ENCODE data around the gene ATF4.
"Not testable (repeated sequence)": the region's sequence is repeated elsewhere in the genome, so short reads cannot be mapped to it uniquely, and the experiment has no call there.

Gene ATF4

DNA sequence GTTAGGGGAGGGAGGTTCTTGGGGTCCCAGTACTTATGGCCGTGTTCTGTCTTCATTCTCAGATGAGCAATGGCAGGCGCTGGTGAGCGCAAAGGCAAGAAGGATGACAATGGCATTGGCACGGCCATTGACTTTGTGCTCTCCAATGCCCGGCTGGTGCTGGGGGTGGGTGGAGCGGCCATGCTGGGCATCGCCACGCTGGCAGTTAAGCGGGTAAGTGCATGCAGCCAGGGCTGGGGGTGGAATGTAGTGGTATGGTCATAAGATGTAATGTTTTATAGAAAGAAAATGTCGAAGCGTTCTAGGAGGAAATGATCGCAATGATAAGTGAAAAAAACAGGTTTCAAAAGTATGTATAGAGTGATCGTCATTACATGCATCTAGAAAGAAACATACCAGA is 9.1 kb upstream of the ATF4 start:
- DNase-seq (ENCODE audit: low read depth in 2 of 2), result no peak

DNA sequence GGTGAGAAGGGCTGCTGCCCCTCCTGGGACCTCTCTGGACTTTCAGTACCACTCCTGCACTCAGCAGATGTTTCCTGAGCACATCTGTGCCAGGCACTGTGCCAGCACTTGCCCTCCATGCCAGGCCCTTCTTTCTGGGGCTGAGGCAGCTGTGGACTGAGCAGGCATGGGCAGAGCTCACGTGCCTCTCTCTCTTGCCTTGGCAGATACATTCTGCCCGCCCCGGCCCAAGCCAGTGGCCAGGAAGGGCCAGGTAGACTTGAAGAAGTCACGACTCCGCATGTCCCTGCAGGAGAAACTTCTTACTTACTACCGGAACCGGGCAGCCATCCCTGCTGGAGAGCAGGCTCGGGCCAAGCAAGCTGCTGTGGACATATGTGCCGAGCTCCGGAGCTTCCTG is 8.3 kb upstream of the ATF4 start:
- DNase-seq (ENCODE audit: low read depth in 2 of 2), result no peak

DNA sequence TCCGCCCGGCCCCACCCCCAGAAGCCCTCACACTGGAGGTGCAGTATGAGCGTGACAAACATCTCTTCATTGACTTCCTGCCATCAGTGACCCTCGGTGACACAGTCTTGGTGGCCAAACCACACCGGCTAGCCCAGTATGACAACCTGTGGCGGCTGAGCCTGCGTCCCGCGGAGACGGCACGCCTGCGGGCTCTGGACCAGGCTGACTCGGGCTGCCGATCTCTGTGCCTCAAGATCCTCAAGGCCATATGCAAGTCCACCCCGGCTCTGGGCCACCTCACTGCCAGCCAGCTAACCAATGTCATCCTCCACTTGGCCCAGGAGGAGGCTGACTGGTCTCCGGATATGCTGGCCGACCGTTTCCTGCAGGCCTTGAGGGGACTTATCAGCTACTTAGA is 6.6 kb upstream of the ATF4 start:
- DNase-seq (ENCODE audit: low read depth in 2 of 2), result no peak

DNA sequence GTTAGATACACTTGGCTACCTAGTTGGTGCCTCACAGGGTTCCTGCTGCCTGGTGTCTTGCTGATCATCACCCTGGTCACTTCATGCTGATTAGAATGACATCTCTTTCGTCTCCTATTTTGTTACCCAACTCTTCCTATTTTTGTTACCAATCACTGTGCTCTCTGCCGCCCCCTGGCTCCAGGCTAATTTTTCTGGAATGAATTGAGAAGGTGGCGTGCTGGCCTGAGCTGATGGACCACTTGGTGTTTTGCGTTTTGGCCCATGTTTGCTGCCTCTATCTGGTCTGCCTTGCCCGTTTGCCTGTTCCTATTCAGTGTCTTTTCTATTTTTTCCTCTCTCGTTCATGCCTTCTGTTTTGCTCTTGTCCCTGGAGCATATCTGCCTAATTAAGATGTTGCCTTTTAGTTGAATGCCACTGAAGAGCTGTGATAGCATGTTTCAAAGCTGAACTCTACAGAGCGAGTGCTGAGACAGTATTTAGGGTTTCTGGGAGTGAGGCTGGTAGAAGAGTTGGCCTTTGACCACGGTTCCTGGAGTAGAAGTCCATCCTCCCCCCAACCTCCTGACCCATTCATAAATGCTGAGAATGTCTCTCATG is 5.9 kb upstream of the ATF4 start:
- DNase-seq (ENCODE audit: low read depth in 2 of 2), result no peak

DNA sequence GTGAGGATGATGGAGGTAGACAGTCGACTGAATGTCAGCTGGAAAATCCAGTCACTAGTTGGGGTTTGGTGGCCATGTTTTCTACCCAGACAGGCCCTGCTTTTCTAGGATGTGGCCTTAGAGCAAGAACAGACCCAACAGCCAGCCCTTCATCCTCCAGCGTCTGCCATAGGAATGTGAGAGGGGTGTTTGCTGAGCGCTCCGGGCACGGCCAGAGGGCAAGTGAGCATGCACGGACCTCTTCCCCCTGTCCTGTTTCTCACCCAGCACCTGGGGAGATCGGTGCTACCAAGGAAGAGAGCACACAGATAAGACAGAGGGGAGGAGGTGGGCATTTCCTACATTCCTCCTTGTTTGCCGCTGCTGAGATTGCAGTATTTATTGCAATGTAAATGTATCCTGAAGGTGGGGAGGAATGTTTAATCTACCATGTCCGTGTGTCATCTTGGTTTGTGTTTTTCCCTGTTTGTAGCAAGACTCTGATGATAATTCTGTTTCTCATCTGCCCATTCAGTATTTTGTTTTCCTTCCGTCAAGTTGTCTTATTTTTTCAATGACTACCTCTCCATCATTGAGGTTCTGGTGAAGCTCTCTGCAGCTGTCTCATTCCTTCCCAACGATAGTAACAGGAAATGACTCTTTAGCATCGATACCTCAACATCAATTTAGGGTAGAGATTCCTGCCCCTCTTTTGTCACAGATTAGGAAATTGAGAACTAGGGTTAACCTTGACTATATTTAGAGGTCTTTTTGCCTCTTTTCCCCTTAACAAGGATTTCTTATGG is 4.9 kb upstream of the ATF4 start:
- DNase-seq (ENCODE audit: low read depth in 2 of 2), result no peak

DNA sequence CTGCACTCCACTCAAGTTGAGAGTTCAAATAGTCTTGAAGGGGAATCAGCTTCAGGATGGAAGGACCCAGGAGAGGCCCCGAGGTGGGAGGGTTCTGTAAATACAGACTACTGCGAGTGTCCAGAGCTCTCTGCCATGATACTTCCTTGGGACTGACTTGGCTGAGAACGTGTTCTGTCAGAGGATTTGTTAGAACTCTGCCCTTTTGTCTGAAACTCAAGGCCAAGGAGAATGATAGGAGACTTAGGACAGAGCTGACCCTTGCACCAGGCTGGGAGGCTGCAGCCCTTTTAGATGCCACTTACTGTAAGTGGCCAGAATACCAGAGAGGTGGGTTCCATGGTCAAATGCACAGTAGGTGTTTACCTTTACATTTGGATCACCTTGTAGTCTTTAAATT is 2.9 kb upstream of the ATF4 start:
- no peak for DNase-seq (ENCODE audit: low read depth in 2 of 2)

DNA sequence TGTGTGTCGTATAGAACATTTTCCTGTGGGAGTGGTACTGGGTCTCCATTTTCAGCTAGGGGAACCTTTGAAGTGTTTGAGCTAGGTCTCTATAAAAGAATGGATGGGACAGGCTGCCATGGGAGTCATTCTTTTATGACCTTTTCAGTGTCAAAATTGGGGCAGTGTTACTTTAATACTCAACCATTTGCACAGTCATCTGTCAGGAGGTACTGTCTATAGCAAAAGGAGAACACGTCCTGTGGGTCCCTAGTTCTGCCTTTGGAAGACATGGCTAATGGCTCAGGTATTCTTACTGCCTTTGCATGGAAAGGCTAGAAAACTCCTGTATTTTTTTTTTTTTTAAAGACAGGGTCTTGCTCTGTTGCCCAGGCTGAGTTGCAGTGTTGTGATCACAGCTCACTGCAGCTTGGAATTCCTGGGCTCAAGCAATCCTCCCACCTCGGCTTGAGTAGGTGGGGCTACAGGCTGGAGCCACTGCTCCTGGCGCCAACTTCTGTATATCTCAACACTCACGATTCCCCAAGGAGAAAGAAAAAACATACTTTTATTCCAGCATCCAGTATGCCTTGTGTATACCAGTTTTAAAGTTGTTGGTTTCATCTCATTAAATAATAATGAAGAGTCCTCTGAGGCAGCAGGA is 2.1 kb upstream of the ATF4 start:
- no peak for DNase-seq (ENCODE audit: low read depth in 2 of 2)

DNA sequence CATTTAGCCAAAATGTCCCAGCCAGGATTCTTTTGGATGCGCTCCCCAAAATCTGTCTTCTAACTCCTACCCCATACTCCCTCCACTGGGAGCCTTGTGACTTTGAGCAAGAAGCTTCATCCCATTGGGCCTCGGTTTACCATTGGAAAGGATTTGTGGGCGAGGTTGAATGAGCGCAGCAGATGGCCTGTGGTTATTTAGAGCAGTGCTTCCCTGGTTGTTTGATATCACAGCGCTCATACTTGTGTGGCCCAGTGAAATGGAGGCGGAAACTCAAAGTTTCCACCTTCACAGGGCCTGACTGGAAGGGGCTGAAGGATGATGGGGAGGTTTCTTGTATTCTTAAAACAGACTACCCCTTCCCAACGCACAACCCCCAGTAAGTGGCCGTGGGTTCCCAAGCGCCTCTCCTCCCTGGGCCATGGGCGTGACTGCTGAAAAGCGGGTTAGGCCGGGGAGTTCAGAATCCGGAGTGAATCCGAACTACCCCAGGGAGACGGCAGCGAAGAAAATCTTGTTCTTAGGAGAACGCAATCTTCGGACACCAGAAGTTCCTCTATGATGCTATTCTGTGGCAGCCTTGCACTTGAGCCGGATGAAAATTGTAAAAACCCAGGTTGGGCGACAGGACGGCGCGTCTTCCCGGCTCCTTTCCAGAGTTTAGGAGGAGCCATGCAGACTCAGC is 1.2 kb upstream of the ATF4 start:
- DNase-seq (ENCODE audit: low read depth in 2 of 2), result no peak

DNA sequence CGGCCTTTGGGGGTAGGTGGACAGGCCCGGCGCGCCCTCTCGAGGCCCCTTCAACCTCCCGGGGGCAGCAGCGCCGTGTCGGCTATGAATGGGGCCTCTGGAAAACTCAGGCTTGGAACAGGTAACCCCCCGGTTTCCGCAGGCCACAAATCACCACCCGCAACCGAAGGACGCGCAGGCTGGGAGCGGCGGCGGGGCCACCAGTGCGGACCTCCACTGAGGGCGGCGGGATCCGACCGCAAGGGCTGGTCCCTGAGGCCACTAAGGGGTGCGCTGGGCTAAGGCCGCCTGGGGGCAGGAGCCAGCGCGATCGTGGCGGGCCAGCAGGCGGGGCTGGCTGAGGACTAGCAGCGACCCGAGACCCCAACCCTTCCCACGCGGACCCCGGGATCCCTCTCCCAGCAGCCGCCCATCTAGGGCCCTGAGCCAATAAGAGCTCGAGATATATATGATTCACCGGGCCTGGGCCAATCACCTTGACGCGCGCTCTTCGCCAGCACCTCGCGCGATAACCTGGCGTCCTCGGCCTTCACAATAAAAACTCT is 609 bp upstream of the ATF4 start:
- DNase-seq (ENCODE audit: low read depth in 2 of 2), result peak in 1 of 2 donors; percentile 93

DNA sequence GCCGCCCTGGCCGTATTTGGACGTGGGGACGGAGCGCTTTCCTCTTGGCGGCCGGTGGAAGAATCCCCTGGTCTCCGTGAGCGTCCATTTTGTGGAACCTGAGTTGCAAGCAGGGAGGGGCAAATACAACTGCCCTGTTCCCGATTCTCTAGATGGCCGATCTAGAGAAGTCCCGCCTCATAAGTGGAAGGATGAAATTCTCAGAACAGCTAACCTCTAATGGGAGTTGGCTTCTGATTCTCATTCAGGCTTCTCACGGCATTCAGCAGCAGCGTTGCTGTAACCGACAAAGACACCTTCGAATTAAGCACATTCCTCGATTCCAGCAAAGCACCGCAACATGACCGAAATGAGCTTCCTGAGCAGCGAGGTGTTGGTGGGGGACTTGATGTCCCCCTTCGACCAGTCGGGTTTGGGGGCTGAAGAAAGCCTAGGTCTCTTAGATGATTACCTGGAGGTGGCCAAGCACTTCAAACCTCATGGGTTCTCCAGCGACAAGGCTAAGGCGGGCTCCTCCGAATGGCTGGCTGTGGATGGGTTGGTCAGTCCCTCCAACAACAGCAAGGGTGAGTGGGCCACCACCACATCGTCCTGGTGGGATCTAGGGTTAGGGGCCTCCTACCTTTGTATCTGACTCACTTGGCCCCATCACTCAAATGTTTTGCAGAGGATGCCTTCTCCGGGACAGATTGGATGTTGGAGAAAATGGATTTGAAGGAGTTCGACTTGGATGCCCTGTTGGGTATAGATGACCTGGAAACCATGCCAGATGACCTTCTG is 934 bp downstream of the ATF4 start:
- DNase-seq (ENCODE audit: low read depth in 2 of 2), result not testable (repeated sequence)

DNA sequence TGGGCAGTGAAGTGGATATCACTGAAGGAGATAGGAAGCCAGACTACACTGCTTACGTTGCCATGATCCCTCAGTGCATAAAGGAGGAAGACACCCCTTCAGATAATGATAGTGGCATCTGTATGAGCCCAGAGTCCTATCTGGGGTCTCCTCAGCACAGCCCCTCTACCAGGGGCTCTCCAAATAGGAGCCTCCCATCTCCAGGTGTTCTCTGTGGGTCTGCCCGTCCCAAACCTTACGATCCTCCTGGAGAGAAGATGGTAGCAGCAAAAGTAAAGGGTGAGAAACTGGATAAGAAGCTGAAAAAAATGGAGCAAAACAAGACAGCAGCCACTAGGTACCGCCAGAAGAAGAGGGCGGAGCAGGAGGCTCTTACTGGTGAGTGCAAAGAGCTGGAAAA is 1.7 kb downstream of the ATF4 start:
- not testable (repeated sequence) for DNase-seq (ENCODE audit: low read depth in 2 of 2)

DNA sequence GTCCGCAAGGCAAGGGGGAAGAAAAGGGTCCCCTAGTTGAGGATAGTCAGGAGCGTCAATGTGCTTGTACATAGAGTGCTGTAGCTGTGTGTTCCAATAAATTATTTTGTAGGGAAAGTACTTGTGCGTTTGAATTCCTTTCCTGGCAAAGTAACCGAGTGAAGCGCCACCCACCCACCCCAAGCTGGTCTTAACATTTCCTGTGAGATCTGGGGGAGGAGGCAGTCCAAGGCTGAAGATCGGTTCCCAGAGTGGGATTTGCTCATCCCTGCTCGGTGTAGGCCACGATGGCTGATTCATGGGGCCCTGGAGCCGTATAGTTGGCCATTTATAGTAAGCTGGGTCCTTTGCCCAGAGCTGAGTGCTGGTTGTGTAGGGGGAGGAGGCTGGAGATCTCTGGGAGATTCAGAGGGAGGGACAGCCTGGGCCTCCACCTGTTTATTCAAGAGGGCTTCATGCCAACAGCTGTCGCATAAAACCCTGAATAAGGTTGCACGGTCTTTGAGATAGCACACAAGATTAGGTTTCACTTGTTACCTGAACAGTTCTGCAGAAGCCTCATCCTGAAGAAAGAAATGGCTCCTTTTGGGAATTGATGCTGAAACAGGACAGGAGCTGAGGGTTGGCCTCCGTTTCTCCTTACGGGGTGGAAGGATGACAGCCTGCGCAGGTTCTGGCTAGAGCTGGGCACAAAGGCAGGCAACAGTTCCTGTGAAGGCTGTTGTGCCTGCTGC is 2.4 kb downstream of the ATF4 start:
- DNase-seq (ENCODE audit: low read depth in 2 of 2), result no peak

DNA sequence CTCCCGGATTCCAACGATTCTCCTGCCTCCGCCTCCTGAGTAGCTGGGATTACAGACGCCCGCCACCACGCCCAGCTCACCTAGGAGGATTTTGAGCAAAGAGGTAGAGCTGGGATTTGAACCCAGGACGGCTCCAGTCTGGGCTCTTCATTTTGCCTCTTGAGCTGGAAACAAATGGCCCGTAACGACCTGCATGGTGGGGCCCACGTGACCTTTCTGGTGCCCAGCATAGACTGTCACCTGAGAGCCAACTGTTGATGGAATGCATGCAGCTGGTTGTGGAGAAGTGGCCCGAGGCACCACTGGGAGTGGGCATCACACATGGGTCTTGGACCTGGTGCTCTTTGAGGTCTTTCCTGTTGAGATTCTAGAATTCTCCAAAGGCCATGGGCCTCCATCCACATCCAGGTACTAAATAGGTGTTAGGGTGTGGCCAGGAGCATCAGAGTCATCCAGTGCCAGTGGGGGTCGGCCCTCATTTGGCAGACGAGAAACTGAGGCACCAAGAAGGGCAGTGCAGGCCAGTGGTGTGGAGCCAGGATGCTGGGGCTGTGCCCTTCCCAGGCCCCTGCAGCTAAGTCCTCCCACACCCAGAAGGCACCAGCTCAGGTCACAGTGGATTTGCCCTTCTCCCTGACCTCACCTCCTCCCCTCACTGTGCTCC is 3.9 kb downstream of the ATF4 start:
- no peak for DNase-seq (ENCODE audit: low read depth in 2 of 2)

DNA sequence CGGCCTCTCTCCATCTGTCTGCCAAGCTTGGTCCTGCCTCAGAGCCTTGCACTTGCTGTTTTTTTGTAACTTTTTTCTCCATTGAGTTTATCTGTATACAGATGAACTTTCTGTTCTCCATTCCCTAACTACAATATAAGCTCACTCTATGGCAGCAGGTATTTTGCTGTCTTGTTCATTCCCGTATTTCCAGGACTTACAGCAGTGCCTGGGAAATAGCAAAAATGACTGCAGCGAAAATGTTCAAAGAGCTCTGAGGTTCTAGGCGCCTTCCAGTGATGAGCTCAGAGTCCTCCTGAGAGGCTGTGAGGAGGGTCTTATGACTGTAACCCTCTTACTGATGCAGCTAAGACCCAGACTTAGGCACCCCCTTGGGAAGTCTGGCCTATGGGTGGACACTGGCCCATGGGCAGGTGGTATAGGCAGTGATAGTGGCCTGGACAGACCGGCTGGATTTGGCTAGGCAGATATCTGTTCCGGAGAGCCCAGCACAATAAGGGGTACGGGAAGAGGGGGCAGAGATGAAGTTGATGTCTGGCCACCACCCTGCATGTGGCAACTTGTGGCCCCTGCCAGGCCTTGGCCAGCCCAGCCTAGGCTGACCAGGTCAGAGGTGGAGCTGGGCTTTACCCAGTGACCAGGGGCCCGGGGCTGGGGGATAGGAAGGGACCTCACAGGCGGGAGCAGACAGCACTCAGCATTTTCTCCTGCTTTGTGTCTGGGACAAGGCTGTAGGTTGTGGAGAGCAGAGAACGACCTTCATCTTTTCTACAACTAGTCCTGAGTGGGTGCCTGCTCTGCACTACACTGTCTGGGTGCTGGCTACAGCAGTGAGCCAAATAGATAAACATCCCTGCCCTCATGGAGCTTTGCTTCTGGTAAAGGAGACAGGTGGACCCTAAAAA is 4.6 kb downstream of the ATF4 start:
- DNase-seq (ENCODE audit: low read depth in 2 of 2), result no peak

DNA sequence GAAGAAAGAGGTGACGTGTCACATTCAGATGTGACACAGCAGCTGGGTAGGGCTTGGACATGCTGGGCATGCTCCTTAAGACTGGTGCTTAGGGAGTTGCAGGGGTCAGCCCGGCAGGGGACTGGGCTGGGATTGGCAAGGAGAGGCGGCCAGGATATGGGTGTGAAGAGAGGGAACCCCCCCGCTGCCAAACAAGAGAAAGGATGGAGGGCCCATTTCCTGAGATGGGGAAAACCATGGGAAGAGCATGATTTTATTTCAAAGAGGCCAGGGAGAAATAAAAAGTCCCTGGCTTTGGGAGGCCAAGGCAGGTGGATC is 5.3 kb downstream of the ATF4 start:
- no peak for DNase-seq (ENCODE audit: low read depth in 2 of 2)

DNA sequence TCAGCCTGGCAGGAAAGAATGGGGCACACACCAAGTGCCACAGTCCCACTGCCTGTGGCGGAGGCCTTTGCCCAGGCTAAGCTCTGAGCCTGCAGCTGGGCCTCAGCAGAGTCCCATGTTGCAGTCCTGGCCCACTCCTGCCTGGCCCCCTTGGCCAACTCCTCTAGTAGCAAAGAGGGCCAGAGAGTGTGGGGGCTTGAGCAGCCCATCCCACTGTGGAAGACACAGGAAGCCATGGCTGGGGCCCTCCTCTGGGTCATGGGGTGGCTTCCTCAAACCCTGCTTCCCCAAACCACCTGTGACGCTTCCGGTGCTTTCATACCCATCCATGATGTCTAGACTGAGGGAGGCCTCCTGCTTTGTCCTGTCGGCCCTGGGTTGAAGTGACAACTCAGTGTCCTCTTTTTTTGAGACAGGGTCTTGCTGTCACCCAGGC is 6.4 kb downstream of the ATF4 start:
- no peak for DNase-seq (ENCODE audit: low read depth in 2 of 2)

DNA sequence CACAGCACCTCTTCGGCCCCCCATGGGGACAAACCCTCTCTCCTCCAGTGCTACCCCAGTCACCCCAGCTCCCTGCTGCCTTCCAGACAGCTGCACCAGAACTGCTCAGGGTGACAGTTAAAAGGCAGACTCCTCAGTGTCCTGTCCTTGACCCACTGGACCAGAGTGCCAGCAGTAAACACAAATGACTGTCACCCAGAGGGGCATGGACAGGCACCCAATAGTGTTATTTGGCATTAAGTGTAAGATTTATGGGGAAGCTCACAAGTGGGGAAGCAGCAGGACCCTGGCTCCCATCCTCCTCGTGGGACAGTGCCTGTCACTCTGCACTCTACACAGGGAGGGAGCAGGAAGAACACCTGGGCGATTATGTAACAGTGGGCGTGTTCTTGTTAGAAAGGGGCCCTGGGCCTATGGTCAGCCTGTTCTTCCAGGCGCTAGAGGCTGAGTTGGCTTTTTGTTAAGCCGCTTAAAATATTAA is 7.2 kb downstream of the ATF4 start:
- DNase-seq (ENCODE audit: low read depth in 2 of 2), result no peak

DNA sequence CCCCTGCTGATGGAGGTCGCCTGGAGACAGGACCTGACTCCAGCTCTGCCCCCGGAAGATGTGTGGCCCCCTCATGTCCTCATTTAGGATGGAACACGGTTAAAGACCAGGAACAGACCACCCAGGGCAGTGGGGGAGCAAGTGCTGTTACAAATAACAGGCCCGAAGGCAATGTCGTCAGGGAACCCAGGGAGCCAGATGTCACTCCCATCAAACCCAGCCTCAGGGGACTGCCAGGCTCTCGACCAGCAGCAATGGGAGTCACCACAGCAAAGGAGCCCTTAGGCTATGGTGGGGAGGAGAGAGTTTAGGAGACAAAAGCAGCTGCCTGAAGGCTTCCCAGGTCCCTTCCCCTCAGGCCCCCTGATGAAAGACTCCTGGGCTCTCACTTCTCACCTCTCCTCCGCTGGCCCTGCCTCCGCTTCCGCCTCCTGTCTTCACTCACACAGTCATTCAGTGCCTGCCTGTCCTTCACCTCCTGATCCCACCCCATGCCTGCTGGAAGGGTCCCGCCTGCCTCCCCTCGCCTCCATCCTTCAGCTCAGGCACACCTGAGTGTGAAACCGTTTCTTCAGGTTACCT is 7.8 kb downstream of the ATF4 start:
- no peak for DNase-seq (ENCODE audit: low read depth in 2 of 2)
